GM12801 (cell line): ENCODE measurements around the gene HPX.

Source experiments
- CTCF ChIP-seq: IDR thresholded peaks from one replicate; pipeline ENCODE4 v1.5.1; 2011; ENCODE audit warnings: control low read depth; ENCODE audit not compliant: insufficient read length; ENCODE audit errors: extremely low read depth

Gene HPX

GRCh38 chr11:6474806-6475500 is 34.2 kb upstream of the HPX start:
- no peak for TF ChIP-seq CTCF

- no peak for TF ChIP-seq CTCF
Measured at GRCh38 chr11:6474413-6474792, 33.6 kb upstream of the HPX start.

DNA sequence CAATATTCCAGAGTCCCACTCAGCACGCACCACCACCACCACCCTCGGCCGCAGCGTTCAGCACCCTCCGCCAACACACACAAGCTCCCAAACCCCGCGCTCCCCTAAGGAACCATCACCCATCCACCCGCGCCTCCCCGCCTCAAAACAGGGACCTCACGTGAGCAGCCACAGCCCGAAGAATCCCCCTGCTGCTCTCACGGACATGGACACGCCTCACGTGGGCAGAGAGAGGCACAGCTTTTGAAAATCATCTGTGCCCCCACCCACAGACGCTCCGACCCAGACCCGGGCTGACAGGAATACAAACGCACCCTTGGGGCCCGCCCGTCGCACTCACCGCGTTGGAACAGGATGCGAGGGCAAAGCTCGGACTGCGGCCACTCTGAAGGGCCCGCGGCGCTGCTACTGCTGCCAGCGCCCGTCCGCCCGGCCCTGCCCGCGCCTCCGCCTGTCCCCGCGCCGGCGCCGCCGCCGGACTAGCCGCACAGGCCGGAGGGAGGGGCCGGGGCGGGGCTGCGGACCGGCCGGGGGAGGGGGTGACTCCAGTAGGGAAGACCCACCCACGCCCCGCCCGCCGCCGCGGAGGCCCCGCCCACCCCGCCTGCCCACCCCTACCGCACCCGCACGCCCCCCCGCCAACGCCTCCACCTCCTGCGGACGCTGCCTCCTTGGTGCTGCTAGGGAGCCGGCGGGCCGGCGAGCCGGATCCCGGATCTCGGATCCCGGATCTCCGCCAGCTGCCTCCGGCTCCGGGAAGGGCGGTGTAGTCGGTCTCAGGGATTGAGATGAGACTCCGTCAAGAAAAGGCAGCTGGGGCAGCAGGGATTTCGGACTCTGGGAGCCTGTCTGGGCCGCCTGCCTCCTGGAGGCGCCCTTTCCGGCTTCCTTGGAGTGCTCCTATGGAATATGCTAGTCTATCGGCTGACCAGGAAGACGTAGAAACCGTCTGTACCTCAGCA is 32.9 kb upstream of the HPX start, which contains the start of gene TRIM3:
TRIM3 (minus strand) TSS at position 491 of the 962 bp plus-strand sequence. CDS start 8,246 bp downstream, outside the sequence.
- TF ChIP-seq CTCF = no peak

GRCh38 chr11:6472934-6473333 is 32.1 kb upstream of the HPX start:
- TF ChIP-seq CTCF = no peak

GRCh38 chr11:6469599-6469998 is 28.8 kb upstream of the HPX start:
- no peak for TF ChIP-seq CTCF

GRCh38 chr11:6468712-6469495 is 28.1 kb upstream of the HPX start:
- no peak for TF ChIP-seq CTCF

- no peak for TF ChIP-seq CTCF
Measured at GRCh38 chr11:6459099-6459450, 18.3 kb upstream of the HPX start.
